ENCODE results near the gene CCSER2. TPM values are rescaled to one million over a fixed set of nuclear protein-coding genes. Genes with fewer than 3 reads are reported as not detected.

Gene CCSER2
- total RNA-seq, 3 donors from 2014 or later = 49.8 to 61.2 (median 49.9) TPM

GRCh38 chr10:84353052-84353803 is 24.8 kb downstream of the CCSER2 start:
- H3K9me3 ChIP-seq = no peaks in the 10 kb centered on the region
- DNase-seq (ENCODE audit: low spot score in 2 of 2) = no peak
- intact Hi-C loops (cut with DNase I; ENCODE audit: low total_unique reads) = no loop called here
- no peaks in the 10 kb centered on the region for H3K27me3 ChIP-seq
- no peaks in the 10 kb centered on the region for H3K4me1 ChIP-seq
- no peak overlapping the region for H3K4me3 ChIP-seq
- TF ChIP-seq POLR2AphosphoS5 (IDR thresholded peaks at IDR 0.05) (no peak), POLR2A (IDR thresholded peaks at IDR 0.05) (no peak)
- TF ChIP-seq, protein P1, sequence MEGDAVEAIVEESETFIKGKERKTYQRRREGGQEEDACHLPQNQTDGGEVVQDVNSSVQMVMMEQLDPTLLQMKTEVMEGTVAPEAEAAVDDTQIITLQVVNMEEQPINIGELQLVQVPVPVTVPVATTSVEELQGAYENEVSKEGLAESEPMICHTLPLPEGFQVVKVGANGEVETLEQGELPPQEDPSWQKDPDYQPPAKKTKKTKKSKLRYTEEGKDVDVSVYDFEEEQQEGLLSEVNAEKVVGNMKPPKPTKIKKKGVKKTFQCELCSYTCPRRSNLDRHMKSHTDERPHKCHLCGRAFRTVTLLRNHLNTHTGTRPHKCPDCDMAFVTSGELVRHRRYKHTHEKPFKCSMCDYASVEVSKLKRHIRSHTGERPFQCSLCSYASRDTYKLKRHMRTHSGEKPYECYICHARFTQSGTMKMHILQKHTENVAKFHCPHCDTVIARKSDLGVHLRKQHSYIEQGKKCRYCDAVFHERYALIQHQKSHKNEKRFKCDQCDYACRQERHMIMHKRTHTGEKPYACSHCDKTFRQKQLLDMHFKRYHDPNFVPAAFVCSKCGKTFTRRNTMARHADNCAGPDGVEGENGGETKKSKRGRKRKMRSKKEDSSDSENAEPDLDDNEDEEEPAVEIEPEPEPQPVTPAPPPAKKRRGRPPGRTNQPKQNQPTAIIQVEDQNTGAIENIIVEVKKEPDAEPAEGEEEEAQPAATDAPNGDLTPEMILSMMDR (IDR thresholded peaks at IDR 0.05) = no peak
- no peak overlapping the region for H3K27ac ChIP-seq
- H3K36me3 ChIP-seq = no peaks in the 10 kb centered on the region

DNA sequence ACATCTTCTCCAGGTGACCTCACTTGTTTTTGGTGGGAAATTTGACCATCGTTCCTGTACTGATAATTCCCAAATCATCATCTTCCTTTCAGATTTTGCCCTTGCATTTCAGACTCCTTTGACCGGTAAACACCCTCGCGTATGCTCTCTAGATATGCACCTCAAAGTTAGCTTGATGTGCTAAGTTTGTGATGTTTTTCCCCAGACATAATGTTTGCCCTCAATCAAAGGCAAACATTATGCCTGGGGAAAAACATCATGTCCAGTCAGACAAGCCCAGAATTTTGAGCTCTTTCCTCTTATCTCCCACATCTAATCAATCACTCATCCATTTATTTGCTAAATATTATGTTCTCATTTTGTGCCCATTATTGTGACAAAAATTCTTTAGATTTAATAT is 26.2 kb downstream of the CCSER2 start:
- Histone ChIP-seq H3K36me3 (no peaks in the 10 kb centered on the region), H3K9me3 (no peaks in the 10 kb centered on the region), H3K27ac (no peak overlapping the region), H3K4me1 (no peaks in the 10 kb centered on the region), H3K27me3 (no peaks in the 10 kb centered on the region), H3K4me3 (no peak overlapping the region)
- intact Hi-C loops (cut with DNase I; ENCODE audit: low total_unique reads) = loop anchor here (2.0 kb wide), 1 partner anchor 18 kb away; no protein-coding TSS in a partner anchor
- no peak for DNase-seq (ENCODE audit: low spot score in 2 of 2)
- TF ChIP-seq POLR2AphosphoS5 (IDR thresholded peaks at IDR 0.05) = no peak
- no peak for TF ChIP-seq POLR2A (IDR thresholded peaks at IDR 0.05)
- TF ChIP-seq, protein P1 (IDR thresholded peaks at IDR 0.05) = no peak

DNA sequence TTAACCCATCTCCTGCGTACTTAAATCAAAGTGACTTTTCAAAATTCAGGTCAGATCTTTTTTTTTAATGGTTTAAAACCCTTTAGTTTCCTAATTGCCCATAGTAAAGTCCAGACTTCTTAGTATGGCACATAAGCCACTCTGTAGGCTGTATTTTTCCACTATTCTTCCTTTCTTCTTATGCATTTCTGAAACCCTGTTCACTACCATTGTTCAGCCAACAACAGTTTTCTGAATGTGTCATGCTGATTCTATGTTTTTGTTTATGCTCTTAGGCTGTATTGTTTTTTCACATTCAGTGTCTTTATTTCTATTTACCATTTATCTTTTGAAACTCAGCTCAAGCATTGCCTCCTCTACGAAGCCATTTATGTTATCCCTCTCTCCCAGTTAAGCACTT is 26.7 kb downstream of the CCSER2 start:
- intact Hi-C loops (cut with DNase I; ENCODE audit: low total_unique reads) = loop anchor here (2.0 kb wide), 1 partner anchor 18 kb away; no protein-coding TSS in a partner anchor
- DNase-seq (ENCODE audit: low spot score in 2 of 2) = no peak
- Histone ChIP-seq H3K27ac (no peak overlapping the region), H3K27me3 (no peaks in the 10 kb centered on the region), H3K4me1 (no peaks in the 10 kb centered on the region), H3K4me3 (no peak overlapping the region), H3K9me3 (no peaks in the 10 kb centered on the region), H3K36me3 (no peaks in the 10 kb centered on the region)
- TF ChIP-seq POLR2A (IDR thresholded peaks at IDR 0.05) = no peak
- TF ChIP-seq, protein P1 (IDR thresholded peaks at IDR 0.05) = no peak
- TF ChIP-seq POLR2AphosphoS5 (IDR thresholded peaks at IDR 0.05) = no peak

GRCh38 chr10:84356928-84357327 is 28.5 kb downstream of the CCSER2 start:
- Histone ChIP-seq H3K4me1 (no peaks in the 10 kb centered on the region), H3K9me3 (no peaks in the 10 kb centered on the region), H3K4me3 (no peak overlapping the region), H3K27me3 (no peaks in the 10 kb centered on the region), H3K27ac (no peak overlapping the region), H3K36me3 (no peaks in the 10 kb centered on the region)
- intact Hi-C loops (cut with DNase I; ENCODE audit: low total_unique reads) = no loop called here
- no peak for TF ChIP-seq POLR2AphosphoS5 (IDR thresholded peaks at IDR 0.05)
- TF ChIP-seq, protein P1 (IDR thresholded peaks at IDR 0.05) = no peak
- no peak for TF ChIP-seq POLR2A (IDR thresholded peaks at IDR 0.05)
- no peak for DNase-seq (ENCODE audit: low spot score in 2 of 2)

GRCh38 chr10:84358743-84359142 is 30.4 kb downstream of the CCSER2 start:
- Histone ChIP-seq H3K4me3 (no peak overlapping the region), H3K9me3 (no peaks in the 10 kb centered on the region), H3K36me3 (no peaks in the 10 kb centered on the region), H3K27me3 (no peaks in the 10 kb centered on the region), H3K4me1 (no peaks in the 10 kb centered on the region), H3K27ac (no peak overlapping the region)
- TF ChIP-seq POLR2A (IDR thresholded peaks at IDR 0.05) (no peak), POLR2AphosphoS5 (IDR thresholded peaks at IDR 0.05) (no peak)
- TF ChIP-seq, protein P1 (IDR thresholded peaks at IDR 0.05) = no peak
- intact Hi-C loops (cut with DNase I; ENCODE audit: low total_unique reads) = no loop called here
- no peak for DNase-seq (ENCODE audit: low spot score in 2 of 2)

Data from breast epithelium (tissue), 4 donors.